Measurements from ENCODE around the gene FGF21.

FGF21 gene

DNA sequence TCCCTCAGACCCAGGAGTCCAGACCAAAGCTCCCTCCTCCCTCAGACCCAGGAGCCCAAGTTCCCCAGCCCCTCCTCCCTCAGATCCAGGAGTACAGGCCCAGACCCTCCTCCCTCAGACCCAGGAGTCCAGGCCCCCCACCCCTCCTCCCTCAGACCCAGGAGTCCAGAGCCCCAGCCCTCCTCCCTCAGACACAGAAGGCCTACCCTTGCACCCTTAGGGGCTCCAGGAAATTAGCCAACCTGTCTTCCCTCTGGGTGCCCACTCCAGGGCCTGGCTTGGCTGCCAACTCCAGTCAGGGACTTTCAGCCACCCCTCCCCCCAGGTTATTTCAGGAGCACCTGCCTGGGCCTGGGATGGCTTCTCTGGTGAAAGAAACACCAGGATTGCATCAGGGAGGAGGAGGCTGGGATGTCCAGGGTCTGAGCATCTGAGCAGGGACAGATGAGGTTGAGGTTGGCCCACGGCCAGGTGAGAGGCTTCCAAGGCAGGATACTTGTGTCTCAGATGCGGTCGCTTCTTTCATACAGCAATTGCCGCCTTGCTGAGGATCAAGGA is at the start of gene FGF21 (continued):
- TF ChIP-seq, protein P1, sequence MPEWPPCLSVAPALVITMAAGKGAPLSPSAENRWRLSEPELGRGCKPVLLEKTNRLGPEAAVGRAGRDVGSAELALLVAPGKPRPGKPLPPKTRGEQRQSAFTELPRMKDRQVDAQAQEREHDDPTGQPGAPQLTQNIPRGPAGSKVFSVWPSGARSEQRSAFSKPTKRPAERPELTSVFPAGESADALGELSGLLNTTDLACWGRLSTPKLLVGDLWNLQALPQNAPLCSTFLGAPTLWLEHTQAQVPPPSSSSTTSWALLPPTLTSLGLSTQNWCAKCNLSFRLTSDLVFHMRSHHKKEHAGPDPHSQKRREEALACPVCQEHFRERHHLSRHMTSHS (tag by site-specific recombination; IDR thresholded peaks at IDR 0.05): no peak
- TF ChIP-seq ZNF692 (tag by site-specific recombination; IDR thresholded peaks at IDR 0.05): peak; percentile 83
- 0 out of 2 replicates have a peak, but pooled peaks have one; percentile 45 for TF ChIP-seq ZNF24 (tag by site-specific recombination; IDR thresholded peaks at IDR 0.05)
- TF ChIP-seq ZFP69B (tag by site-specific recombination; IDR thresholded peaks at IDR 0.05): no peak; the same call in 1 of the 2 replicates
- no peak for TF ChIP-seq ZNF19 (tag by site-specific recombination; IDR thresholded peaks at IDR 0.05; ENCODE audit: low read depth)
- no peak for TF ChIP-seq ZNF645 (tag by site-specific recombination; IDR thresholded peaks at IDR 0.05)
- TF ChIP-seq ZNF174 (tag by site-specific recombination; IDR thresholded peaks at IDR 0.05): no peak
- no peak for TF ChIP-seq ZNF48 (tag by site-specific recombination; IDR thresholded peaks at IDR 0.05)
- no peak for TF ChIP-seq ZNF266 (tag by site-specific recombination; IDR thresholded peaks at IDR 0.05; ENCODE audit: low read depth)
- TF ChIP-seq ZNF555 (tag by site-specific recombination; conservative IDR thresholded peaks at IDR 0.05): no peak
- TF ChIP-seq FEZF1 (tag by site-specific recombination; IDR thresholded peaks at IDR 0.05): no peak; the same call in 1 of the 2 replicates
- TF ChIP-seq, protein P2, sequence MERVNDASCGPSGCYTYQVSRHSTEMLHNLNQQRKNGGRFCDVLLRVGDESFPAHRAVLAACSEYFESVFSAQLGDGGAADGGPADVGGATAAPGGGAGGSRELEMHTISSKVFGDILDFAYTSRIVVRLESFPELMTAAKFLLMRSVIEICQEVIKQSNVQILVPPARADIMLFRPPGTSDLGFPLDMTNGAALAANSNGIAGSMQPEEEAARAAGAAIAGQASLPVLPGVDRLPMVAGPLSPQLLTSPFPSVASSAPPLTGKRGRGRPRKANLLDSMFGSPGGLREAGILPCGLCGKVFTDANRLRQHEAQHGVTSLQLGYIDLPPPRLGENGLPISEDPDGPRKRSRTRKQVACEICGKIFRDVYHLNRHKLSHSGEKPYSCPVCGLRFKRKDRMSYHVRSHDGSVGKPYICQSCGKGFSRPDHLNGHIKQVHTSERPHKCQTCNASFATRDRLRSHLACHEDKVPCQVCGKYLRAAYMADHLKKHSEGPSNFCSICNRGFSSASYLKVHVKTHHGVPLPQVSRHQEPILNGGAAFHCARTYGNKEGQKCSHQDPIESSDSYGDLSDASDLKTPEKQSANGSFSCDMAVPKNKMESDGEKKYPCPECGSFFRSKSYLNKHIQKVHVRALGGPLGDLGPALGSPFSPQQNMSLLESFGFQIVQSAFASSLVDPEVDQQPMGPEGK (tag by site-specific recombination; IDR thresholded peaks at IDR 0.05): no peak; the same call in none of the 2 replicates
- no peak for TF ChIP-seq OSR2 (tag by site-specific recombination; IDR thresholded peaks at IDR 0.05)
- TF ChIP-seq SP7 (tag by site-specific recombination; IDR thresholded peaks at IDR 0.05): no peak; the same call in 1 of the 2 replicates
- TF ChIP-seq, protein P3, sequence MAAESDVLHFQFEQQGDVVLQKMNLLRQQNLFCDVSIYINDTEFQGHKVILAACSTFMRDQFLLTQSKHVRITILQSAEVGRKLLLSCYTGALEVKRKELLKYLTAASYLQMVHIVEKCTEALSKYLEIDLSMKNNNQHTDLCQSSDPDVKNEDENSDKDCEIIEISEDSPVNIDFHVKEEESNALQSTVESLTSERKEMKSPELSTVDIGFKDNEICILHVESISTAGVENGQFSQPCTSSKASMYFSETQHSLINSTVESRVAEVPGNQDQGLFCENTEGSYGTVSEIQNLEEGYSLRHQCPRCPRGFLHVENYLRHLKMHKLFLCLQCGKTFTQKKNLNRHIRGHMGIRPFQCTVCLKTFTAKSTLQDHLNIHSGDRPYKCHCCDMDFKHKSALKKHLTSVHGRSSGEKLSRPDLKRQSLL (tag by site-specific recombination; IDR thresholded peaks at IDR 0.05): no peak
- TF ChIP-seq ZNF558 (tag by site-specific recombination; IDR thresholded peaks at IDR 0.05): no peak
- TF ChIP-seq OVOL3 (tag by site-specific recombination; IDR thresholded peaks at IDR 0.05): no peak
- TF ChIP-seq MZF1 (tag by site-specific recombination; IDR thresholded peaks at IDR 0.05; ENCODE audit: borderline replicate concordance): no peak
- TF ChIP-seq ZNF768 (tag by site-specific recombination; IDR thresholded peaks at IDR 0.05): no peak
- TF ChIP-seq ZNF157 (tag by site-specific recombination; IDR thresholded peaks at IDR 0.05): 0 out of 2 replicates have a peak, but pooled peaks have one; percentile 22
- TF ChIP-seq ZNF2 (tag by site-specific recombination; IDR thresholded peaks at IDR 0.05): no peak
- TF ChIP-seq BCL6B (tag by site-specific recombination; IDR thresholded peaks at IDR 0.05): no peak
- no peak for TF ChIP-seq TSHZ1 (tag by site-specific recombination; IDR thresholded peaks at IDR 0.05; ENCODE audit: borderline replicate concordance)
- TF ChIP-seq ZNF792 (tag by site-specific recombination; IDR thresholded peaks at IDR 0.05): no peak
- TF ChIP-seq ZNF146 (tag by site-specific recombination; IDR thresholded peaks at IDR 0.05): no peak
- no peak for TF ChIP-seq ZNF707 (tag by site-specific recombination; IDR thresholded peaks at IDR 0.05)
- no peak for TF ChIP-seq ZNF16 (tag by site-specific recombination; IDR thresholded peaks at IDR 0.05; ENCODE audit: low read depth)
- no peak for TF ChIP-seq ZNF23 (tag by site-specific recombination; IDR thresholded peaks at IDR 0.05; ENCODE audit: borderline replicate concordance)
- TF ChIP-seq ZNF560 (tag by site-specific recombination; IDR thresholded peaks at IDR 0.05; ENCODE audit: borderline replicate concordance): no peak
- TF ChIP-seq ZXDB (tag by site-specific recombination; IDR thresholded peaks at IDR 0.05): no peak
